Muscle layer of colon (tissue), 2 donors: ENCODE data around the gene CCDC9.
"Not testable (repeated sequence)": the region's sequence is repeated elsewhere in the genome, so short reads cannot be mapped to it uniquely, and the experiment has no call there.

Experiments
- H3K27ac ChIP-seq: one replicate; pipeline ENCODE4 v1.7.0; 2013; ENCODE audit warnings: low read depth, mild to moderate bottlenecking, low read length, moderate library complexity
- H3K27me3 ChIP-seq, 2 donors: one replicate each; pipeline ENCODE4 v1.7.0; 2013; ENCODE audit warnings: low read length in 2 of 2, mild to moderate bottlenecking in 2 of 2; ENCODE audit not compliant: insufficient read depth in 2 of 2, control insufficient read depth in 1 of 2
- H3K36me3 ChIP-seq: one replicate; pipeline ENCODE4 v1.7.0; 2013; ENCODE audit warnings: mild to moderate bottlenecking, low read length; ENCODE audit not compliant: insufficient read depth
- H3K4me1 ChIP-seq: one replicate; pipeline ENCODE4 v1.7.0; 2013; ENCODE audit warnings: mild to moderate bottlenecking, low read length; ENCODE audit not compliant: insufficient read depth
- H3K4me3 ChIP-seq, 2 donors: one replicate each; pipeline ENCODE4 v1.7.0; 2013; ENCODE audit warnings: low read length in 2 of 2, low read depth in 1 of 2, mild to moderate bottlenecking in 1 of 2, moderate library complexity in 1 of 2
- H3K9ac ChIP-seq: one replicate; pipeline ENCODE4 v1.7.0; 2013; ENCODE audit warnings: low read length
- H3K9me3 ChIP-seq: one replicate; pipeline ENCODE4 v1.7.0; 2013; ENCODE audit warnings: mild to moderate bottlenecking, low read length
- donor health status: abdominal sarcoma.
- donor health status: Adenocarcinoma of cecum.

The CCDC9 gene

DNA sequence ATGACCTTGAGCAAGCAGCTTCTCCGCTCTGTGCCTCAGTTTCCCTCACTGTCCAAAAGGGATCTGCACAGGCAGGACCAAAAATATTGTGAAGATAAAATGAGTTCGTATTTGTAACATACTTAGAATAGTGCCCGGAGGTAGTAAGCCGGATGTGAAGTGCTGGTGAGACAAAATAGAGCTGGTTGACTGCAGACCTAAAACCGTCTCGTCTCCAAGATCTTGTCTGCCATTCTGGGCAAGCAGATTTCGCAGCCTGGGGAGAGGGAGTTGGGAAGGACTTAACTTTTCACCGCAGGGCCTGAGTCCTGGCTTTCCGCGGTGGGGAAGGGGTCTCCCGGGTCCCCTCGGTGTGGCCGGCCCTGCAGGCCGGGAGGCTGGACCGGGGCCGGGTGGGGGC is 17.2 kb upstream of the CCDC9 start:
- Histone ChIP-seq H3K36me3 (no peaks in the 10 kb centered on the region), H3K9ac (no peak overlapping the region), H3K9me3 (no peaks in the 10 kb centered on the region), H3K4me1 (peaks cover 35% of the 10 kb centered on the region), H3K4me3 (no peak overlapping the region), H3K27me3 (peaks cover 0 to 8% of the 10 kb centered on the region in 2 donors), H3K27ac (no peak overlapping the region)

DNA sequence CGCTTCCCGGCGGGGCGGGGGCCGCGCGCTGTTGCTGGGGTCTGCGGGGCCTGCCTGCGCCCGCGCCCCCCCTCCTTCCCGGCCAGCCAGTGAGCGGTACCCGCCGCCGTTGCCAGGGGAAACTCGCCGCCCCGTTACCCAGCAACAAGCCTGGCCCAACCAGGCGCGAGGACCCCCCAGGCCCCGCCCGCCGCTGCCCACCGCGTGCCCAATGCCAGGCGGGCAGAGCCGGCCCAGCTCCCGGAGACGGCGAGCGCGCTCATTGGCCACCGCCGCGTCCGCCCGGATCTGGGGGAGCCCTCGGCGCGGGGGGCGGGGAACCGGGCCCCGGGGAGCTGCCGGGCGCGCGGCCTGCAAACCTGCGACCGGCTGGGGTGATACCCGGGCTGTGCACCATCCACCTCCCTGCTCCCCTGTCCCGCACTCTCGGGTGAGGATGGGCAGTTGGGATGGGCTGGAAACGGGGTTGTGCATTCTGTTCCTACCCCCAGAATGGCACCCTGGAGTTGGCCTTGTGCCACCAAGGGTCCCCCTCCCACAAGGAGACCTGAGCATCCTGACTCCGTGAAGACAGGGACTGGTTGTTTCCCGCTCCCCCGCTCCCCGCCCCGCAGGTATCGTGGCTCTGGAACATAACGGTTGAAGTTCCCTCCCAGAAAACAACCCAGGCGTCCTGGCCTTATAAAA is 16.6 kb upstream of the CCDC9 start:
- Histone ChIP-seq H3K36me3 (no peaks in the 10 kb centered on the region), H3K4me3 (peak overlapping the region in 1 of 2 donors; percentile 38), H3K9me3 (no peaks in the 10 kb centered on the region), H3K27me3 (peaks cover 0 to 8% of the 10 kb centered on the region in 2 donors), H3K9ac (no peak overlapping the region), H3K4me1 (peaks cover 35% of the 10 kb centered on the region), H3K27ac (peak overlapping the region; percentile 34)

DNA sequence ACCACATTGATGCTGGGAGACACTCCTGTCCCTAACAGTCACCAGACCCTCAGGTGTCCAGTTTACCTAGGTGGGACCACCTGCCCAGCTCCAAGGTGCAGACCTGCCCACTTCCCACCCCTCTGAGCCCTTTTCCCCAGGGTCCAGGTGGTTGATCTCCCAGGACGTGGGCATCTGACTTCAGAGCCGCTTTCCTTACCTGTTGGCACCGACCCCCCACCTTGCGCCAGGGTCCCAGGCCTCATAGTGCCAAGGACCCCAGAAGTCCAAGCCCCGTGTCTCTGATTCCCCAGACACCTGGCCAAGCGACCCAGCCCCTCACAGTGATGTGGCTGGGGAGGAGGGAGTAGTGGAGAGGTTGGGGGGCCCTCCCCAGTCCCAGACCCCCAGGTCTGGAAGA is 15.8 kb upstream of the CCDC9 start:
- Histone ChIP-seq H3K4me1 (peaks cover 35% of the 10 kb centered on the region), H3K4me3 (no peak overlapping the region)

DNA sequence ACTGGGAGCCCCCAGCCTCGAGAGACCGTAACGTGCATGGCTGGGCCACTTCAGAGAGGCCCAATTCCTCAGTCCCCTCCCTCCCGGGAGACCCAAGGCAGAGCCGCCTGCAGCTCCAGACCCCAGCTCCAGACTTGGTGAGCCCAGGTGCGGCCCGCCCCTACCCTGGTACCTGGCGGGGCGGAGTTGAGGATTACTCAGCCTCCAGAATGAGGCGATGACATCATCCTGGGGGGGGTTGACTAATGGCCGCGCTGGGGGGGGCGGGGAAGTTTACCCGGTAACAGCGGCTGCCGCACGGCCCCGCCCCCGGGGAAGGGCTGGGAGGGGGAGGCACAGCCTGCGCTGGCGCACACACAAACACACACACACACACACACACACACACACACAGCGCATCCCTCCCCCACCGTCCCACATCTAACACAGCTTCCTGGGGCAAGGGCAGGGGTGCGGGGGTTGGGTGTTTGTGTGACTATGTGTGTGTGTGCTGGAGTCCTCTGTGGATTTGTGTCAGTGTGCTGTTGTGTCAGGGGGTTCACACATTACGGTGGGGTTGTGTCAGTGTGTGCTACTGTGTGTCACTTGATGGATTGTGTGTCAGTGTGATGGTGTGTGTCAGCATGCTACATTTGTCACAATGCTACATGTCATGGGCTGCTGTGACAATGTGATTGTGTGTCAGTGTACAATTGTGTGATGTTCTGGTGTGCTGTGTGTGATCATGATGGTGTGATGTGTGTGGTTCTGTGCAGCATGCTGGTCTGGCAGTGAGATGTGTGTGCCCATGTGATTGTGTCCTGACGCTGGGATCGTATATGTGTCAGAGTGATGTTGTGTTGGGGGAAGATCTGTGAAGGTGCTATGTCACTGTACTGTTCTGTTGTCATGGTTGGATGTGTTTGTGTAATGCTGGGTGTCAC is 15.1 kb upstream of the CCDC9 start:
- Histone ChIP-seq H3K27ac (peak overlapping the region; percentile 42), H3K9ac (no peak overlapping the region), H3K4me1 (peaks cover 35% of the 10 kb centered on the region)

More for the DNA sequence above, 15.8 kb upstream of the CCDC9 start:
- Histone ChIP-seq H3K27ac (peak overlapping the region; percentile 42), H3K27me3 (peaks cover 0 to 8% of the 10 kb centered on the region in 2 donors), H3K9ac (no peak overlapping the region), H3K9me3 (no peaks in the 10 kb centered on the region), H3K36me3 (no peaks in the 10 kb centered on the region)

DNA sequence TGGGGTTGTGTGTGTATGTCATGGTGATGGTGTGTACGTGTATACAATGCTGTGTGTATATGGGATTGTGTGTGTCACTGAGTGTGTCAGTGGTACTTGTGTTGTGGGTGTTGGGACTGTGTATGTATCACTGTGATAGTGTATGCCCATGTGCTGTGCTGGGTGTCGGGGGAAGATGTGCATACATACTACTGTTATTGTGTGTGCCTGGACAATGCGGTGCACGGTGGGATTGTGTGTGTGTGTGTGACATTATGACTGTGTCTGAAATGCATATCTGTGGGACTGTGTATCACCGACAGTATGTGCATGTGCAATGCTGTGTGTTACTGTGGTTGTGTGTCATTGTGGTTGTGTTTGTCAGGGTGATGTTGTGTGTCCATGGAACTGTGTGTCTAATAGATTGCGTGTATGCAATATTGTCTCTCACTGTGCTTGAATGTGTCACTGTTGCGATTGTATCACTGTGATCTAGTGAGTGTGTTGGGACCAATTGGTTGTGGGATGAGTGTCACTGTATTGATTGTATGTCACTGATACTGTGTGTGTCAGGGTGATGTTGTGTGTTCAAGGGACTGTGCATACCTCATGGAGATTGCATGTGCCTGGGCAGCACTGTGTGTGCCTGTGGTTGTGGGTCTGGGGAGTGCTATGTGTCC is 14.3 kb upstream of the CCDC9 start:
- Histone ChIP-seq H3K4me3 (no peak overlapping the region), H3K36me3 (no peaks in the 10 kb centered on the region), H3K9me3 (no peaks in the 10 kb centered on the region), H3K27ac (peak overlapping the region; percentile 48), H3K9ac (no peak overlapping the region), H3K27me3 (peaks cover 0 to 8% of the 10 kb centered on the region in 2 donors), H3K4me1 (peaks cover 35% of the 10 kb centered on the region)

More for the DNA sequence above, 15.1 kb upstream of the CCDC9 start:
- Histone ChIP-seq H3K36me3 (no peaks in the 10 kb centered on the region), H3K9me3 (no peaks in the 10 kb centered on the region), H3K4me3 (no peak overlapping the region), H3K27me3 (peaks cover 0 to 8% of the 10 kb centered on the region in 2 donors)

DNA sequence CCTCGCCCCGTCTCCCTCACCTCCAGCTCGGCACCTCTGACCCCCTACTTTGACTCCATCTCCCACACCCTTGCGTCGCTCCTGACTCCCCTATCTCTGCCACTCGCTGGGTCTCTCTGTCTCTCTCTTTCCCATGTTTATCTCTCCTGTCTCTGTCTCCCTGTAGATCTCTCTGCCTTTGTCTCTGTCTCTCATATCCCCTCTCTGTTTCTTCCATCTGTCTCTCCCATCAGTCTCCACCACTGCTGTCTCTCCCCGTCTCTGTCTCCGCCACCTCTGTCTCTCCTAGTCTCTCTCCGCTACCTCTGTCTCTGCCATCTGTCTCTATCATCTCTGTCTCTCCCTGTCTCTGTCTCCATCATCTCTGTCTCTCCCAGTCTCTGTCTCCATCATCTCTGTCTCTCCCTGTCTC is 13.0 kb upstream of the CCDC9 start:
- no peak overlapping the region for H3K9ac ChIP-seq
- H3K4me1 ChIP-seq, result peaks cover 44% of the 10 kb centered on the region
- H3K4me3 ChIP-seq, result peak overlapping the region; percentile 13 to 49
- H3K27ac ChIP-seq, result peak overlapping the region; percentile 85
- H3K9me3 ChIP-seq, result no peaks in the 10 kb centered on the region
- peaks cover 0 to 8% of the 10 kb centered on the region in 2 donors for H3K27me3 ChIP-seq
- H3K36me3 ChIP-seq, result no peaks in the 10 kb centered on the region

DNA sequence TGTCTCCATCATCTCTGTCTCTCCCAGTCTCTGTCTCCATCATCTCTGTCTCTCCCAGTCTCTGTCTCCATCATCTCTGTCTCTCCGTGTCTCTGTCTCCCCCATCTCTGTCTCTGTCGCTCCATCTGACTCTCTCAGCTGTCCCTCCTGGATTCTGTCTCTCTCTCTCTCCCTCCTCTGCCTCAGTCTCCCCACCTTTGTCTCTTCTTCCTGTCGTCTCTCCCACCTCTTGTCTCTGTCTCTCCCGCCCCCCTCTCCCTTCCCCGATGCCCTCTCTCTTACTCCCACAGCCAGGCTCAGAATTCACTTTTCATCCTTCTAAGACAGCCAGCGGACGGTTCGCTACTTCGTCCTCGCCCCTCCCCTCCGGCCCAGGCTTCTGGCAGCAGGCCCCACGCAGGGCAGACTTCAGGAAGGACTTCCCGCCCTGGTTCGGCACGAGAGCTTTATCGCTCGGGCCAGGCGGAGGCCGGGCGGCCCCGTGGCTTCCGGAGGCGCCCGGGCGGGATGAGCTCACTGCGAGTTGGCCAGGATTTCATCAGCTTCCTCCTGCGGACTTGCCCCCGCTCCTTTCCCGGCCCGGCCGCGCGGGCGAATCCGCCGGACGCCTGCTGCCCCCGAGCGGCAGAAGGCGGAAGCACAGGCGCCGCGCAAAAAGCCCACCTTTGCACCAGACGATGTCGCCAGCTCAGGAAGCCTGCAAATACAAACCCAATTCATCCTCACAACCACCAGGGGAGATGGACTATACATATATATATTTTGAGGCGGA is 12.4 kb upstream of the CCDC9 start:
- H3K27me3 ChIP-seq, result peaks cover 0 to 8% of the 10 kb centered on the region in 2 donors
- peak overlapping the region; percentile 13 to 49 for H3K4me3 ChIP-seq
- no peak overlapping the region for H3K9ac ChIP-seq
- H3K27ac ChIP-seq, result peak overlapping the region; percentile 85
- peaks cover 42% of the 10 kb centered on the region for H3K4me1 ChIP-seq
- no peaks in the 10 kb centered on the region for H3K36me3 ChIP-seq
- no peaks in the 10 kb centered on the region for H3K9me3 ChIP-seq

DNA sequence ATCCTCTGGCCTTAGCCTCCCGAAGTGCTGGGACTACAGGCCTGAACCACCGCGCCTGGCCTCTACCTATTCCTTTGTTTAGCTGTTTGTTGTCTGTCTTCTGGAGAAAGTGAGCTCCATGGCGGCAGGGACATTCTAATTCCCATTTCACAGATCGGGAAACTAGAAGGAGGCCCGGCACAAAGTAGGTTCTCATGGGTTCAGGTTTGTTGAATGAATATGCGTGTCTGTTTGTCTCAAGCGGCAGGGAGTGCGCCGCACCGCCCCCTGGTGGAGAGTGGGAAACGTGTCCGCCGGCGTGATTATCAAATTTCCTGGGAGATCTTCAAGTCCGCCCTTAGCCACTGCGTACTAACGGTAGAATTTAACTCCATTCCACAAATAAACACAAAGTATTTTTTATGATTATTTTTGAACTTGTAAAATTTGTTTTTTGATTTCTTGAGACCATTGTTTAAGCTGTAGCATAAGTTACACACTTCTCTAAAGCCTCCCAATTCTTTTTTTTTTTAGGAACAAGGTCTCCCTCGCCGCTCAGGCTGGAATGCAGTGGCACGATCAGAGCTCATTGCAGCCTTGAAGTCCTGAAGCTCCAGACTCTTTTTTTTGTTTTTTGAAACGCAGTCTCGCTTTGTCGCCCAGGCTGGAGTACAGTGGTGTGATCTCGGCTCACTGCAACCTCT is 8.9 kb upstream of the CCDC9 start:
- H3K9ac ChIP-seq, result no peak overlapping the region
- peaks cover 20% of the 10 kb centered on the region for H3K4me1 ChIP-seq
- no peaks in the 10 kb centered on the region for H3K9me3 ChIP-seq
- no peak overlapping the region for H3K27ac ChIP-seq
- no peaks in the 10 kb centered on the region for H3K27me3 ChIP-seq
- no peaks in the 10 kb centered on the region for H3K36me3 ChIP-seq
- no peak overlapping the region for H3K4me3 ChIP-seq

DNA sequence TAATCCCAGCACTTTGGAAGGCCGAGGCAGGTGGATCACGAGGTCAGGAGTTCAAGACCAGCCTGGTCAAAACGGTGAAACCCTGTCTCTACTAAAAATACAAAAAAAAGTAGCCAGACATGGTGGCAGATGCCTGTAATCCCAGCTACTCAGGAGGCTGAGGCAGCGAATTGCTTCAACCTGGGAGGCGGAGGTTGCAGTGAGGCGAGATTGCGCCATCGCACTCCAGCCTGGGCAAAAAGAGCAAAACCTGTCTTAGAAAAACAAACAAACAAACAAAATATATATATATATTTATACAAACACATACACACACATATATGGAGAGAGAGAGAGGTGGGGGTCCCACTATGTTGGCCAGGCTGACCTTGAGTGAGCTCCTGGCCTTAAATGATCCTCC is 3.3 kb upstream of the CCDC9 start:
- H3K27ac ChIP-seq, H3K36me3 ChIP-seq, H3K4me1 ChIP-seq, H3K4me3 ChIP-seq, H3K9me3 ChIP-seq, H3K9ac ChIP-seq, H3K27me3 ChIP-seq: not testable (repeated sequence)

DNA sequence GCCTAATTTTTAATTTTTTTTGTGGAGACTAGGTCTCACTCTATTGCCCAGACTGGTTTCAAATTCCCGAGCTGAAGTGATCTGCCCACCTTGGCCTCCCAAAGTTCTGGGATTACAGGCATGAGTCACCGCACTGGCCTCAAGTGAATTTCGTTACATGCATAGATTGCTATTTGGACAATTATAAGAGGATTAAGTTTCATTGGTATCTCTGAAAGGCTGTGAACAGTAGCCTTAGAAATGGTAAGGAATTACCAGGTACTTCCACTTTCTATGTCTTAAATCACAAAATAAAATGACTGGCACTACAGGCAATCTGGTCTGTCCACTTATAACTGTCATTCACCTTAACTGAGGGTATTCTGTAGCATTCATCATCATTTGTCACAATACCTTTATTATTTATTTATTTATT is 2.9 kb upstream of the CCDC9 start:
- H3K4me1 ChIP-seq, result peaks cover 10% of the 10 kb centered on the region
- H3K4me3 ChIP-seq, result no peak overlapping the region
- no peak overlapping the region for H3K27ac ChIP-seq
- no peaks in the 10 kb centered on the region for H3K27me3 ChIP-seq
- peaks cover 1% of the 10 kb centered on the region for H3K36me3 ChIP-seq
- no peaks in the 10 kb centered on the region for H3K9me3 ChIP-seq
- no peak overlapping the region for H3K9ac ChIP-seq
